HCT116 (cell line): Measurements from ENCODE around the gene STT3B. TPM values are rescaled to one million over a fixed set of nuclear protein-coding genes. Genes with fewer than 3 reads are reported as not detected.

ENCODE experiments used
- ATAC-seq: fragments of 200-7000 bp; cut with Tn5 transposase; 2 replicates; pipeline ENCODE4 v1.9.1; 2020; ENCODE audit warnings: mild to moderate bottlenecking, moderate library complexity
- BruUV-seq: library from RNA; stranded (reverse); fragments of 400-500 nt; replicated peaks from 2 replicates; lab custom pipeline; 2021; lab: Mats Ljungman, UMichigan
- CTCF ChIA-PET: fragments of 300-600 bp; sonication (Branson Sonifier 250); formaldehyde crosslinking; loops from one replicate; lab custom pipeline; 2021; ENCODE audit warnings: antibody characterized with exemption; lab: Charles Lee
- POLR2A ChIA-PET: fragments of 300-600, 350-600 bp; sonication (Branson Sonifier 250); formaldehyde crosslinking; loops from one replicate; lab custom pipeline; 2021; ENCODE audit warnings: antibody characterized with exemption; lab: Charles Lee
- RAD21 ChIA-PET, 2 experiments: fragments of 300-600 bp; sonication (Branson Sonifier 250); formaldehyde crosslinking; loops; one replicate each; lab custom pipeline; 2023; ENCODE audit warnings: low total read pairs in 2 of 2; ENCODE audit not compliant: uncharacterized antibody in 2 of 2, unreplicated experiment in 2 of 2, low non-redundant PET in 1 of 2; lab: Charles Lee
- DNase-seq: peaks from one replicate; pipeline ENCODE4 v3.0.0-alpha.2; 2010; ENCODE audit warnings: low read depth, low spot score
- H2AFZ ChIP-seq: fragments of 200-600 bp; shearing (Covaris generic), sonication (generic); 2 replicates; pipeline ENCODE4 v1.6.1; 2017; ENCODE audit warnings: low read depth, mixed run types, mixed read lengths, antibody characterized with exemption, low read length; ENCODE audit not compliant: poor library complexity, severe bottlenecking
- H3K27ac ChIP-seq: 2 replicates; pipeline ENCODE4 v1.5.1; 2012; ENCODE audit warnings: low read depth, low read length
- H3K27me3 ChIP-seq: fragments of 200-600 bp; sonication (generic); 2 replicates; pipeline ENCODE4 v1.6.1; 2016; ENCODE audit warnings: mixed run types, low read length, mixed read lengths; ENCODE audit not compliant: insufficient read depth
- H3K36me3 ChIP-seq, 2 experiments: fragments of 200-500 bp in 1 of 2; fragments of 200-600 bp in 1 of 2; sonication (Bioruptor generic) in 1 of 2; sonication (generic) in 1 of 2; 2 replicates each; pipeline versions ENCODE4 v1.5.1 to v1.6.1; 2014 to 2016; ENCODE audit warnings: low read length in 2 of 2, inconsistent platforms in 1 of 2, mixed read lengths in 1 of 2, mixed run types in 1 of 2; ENCODE audit not compliant: insufficient read depth in 2 of 2, control insufficient read depth in 1 of 2
- H3K4me1 ChIP-seq, 2 experiments: fragments of 200-600 bp in 1 of 2; sonication (generic) in 1 of 2; 2 replicates each; pipeline versions ENCODE4 v1.5.1 to v1.6.1; 2012 to 2017; ENCODE audit warnings: low read length in 2 of 2, inconsistent platforms in 1 of 2, mild to moderate bottlenecking in 1 of 2, mixed read lengths in 1 of 2, mixed run types in 1 of 2, moderate library complexity in 1 of 2; ENCODE audit not compliant: insufficient read depth in 2 of 2, control insufficient read depth in 1 of 2
- H3K4me2 ChIP-seq: fragments of 200-600 bp; sonication (generic); 2 replicates; pipeline ENCODE4 v1.6.1; 2017; ENCODE audit warnings: mixed run types, low read length, mixed read lengths
- H3K4me3 ChIP-seq, 2 experiments: fragments of 200-600 bp in 1 of 2; sonication (generic) in 1 of 2; replicated peaks in 1 of 2; 2 replicates each; pipeline ENCODE4 v1.5.1; 2011 to 2016; ENCODE audit warnings: low read length in 2 of 2, control low read depth in 1 of 2, low read depth in 1 of 2, mild to moderate bottlenecking in 1 of 2, mixed read lengths in 1 of 2, mixed run types in 1 of 2
- H3K79me2 ChIP-seq: fragments of 200-600 bp; sonication (generic); 2 replicates; pipeline ENCODE4 v1.6.1; 2017; ENCODE audit warnings: mild to moderate bottlenecking, mixed run types, low read length, moderate library complexity, mixed read lengths; ENCODE audit not compliant: insufficient read depth
- H3K9ac ChIP-seq: fragments of 200-600 bp; sonication (generic); 2 replicates; pipeline ENCODE4 v1.6.1; 2016; ENCODE audit warnings: low read length, mixed read lengths
- H3K9me2 ChIP-seq: fragments of 200-600 bp; sonication (generic), shearing (Covaris generic); 2 replicates; pipeline ENCODE4 v1.6.1; 2017; ENCODE audit warnings: mixed run types, mild to moderate bottlenecking, moderate library complexity; ENCODE audit not compliant: insufficient read depth
- H3K9me3 ChIP-seq, 2 experiments: fragments of 200-500 bp in 1 of 2; fragments of 200-600 bp in 1 of 2; sonication (Bioruptor generic) in 1 of 2; sonication (generic) in 1 of 2; 2 replicates each; pipeline ENCODE4 v1.6.1; 2014 to 2017; ENCODE audit warnings: low read length in 2 of 2, mixed read lengths in 2 of 2, inconsistent platforms in 1 of 2, low read depth in 1 of 2, mild to moderate bottlenecking in 1 of 2, mixed run types in 1 of 2, moderate library complexity in 1 of 2; ENCODE audit not compliant: control insufficient read depth in 1 of 2, insufficient read depth in 1 of 2
- H4K20me1 ChIP-seq: fragments of 200-600 bp; sonication (generic), shearing (Covaris generic); 2 replicates; pipeline ENCODE4 v1.6.1; 2017; ENCODE audit warnings: mixed run types, mild to moderate bottlenecking, moderate library complexity; ENCODE audit not compliant: insufficient read depth
- CBX3 ChIP-seq: IDR thresholded peaks from 2 replicates; pipeline ENCODE4 v1.6.1; 2012; ENCODE audit warnings: low read depth
- FOSL1 ChIP-seq: IDR thresholded peaks from 2 replicates; pipeline ENCODE4 v1.6.1; 2012; ENCODE audit warnings: low read depth
- JUND ChIP-seq: IDR thresholded peaks from 2 replicates; pipeline ENCODE4 v1.6.1; 2012
- POLR2AphosphoS5 ChIP-seq: IDR thresholded peaks from 2 replicates; pipeline ENCODE4 v1.6.1; 2011; ENCODE audit warnings: mild to moderate bottlenecking, low read depth, low read length, moderate library complexity
- SIN3A ChIP-seq: IDR thresholded peaks from 2 replicates; pipeline ENCODE4 v1.6.1; 2012; ENCODE audit warnings: low read depth
- SP1 ChIP-seq: IDR thresholded peaks from 2 replicates; pipeline ENCODE4 v1.6.1; 2012; ENCODE audit warnings: low read depth
- SRF ChIP-seq: IDR thresholded peaks from 2 replicates; pipeline ENCODE4 v1.6.1; 2012; ENCODE audit warnings: low read depth
- YY1 ChIP-seq: IDR thresholded peaks from 2 replicates; pipeline ENCODE4 v1.6.1; 2011; ENCODE audit warnings: low read length, low read depth, moderate library complexity, mild to moderate bottlenecking; ENCODE audit not compliant: insufficient replicate concordance; ENCODE audit errors: extremely low read depth
- ZFX ChIP-seq: fragments of 450-650 bp; IDR thresholded peaks from 2 replicates; pipeline ENCODE4 v1.6.1; 2017
- intact Hi-C: fragments of 100-400 bp; cut with micrococcal nuclease; formaldehyde crosslinking; loops from 2 replicates; pipeline ENCODE4 v1.10.0; 2022
- total RNA-seq: library from RNA; stranded (reverse); gene quantifications from one replicate; pipeline ENCODE4 v1.2.1, GENCODE V29; 2021; ENCODE audit not compliant: unreplicated experiment
- TF ChIP-seq, protein P1 (sequence below): IDR thresholded peaks from 2 replicates; pipeline ENCODE4 v1.6.1; 2011; ENCODE audit warnings: mild to moderate bottlenecking, low read length, moderate library complexity; ENCODE audit not compliant: insufficient replicate concordance; ENCODE audit errors: extremely low read depth
- TF ChIP-seq, protein P2 (sequence below): IDR thresholded peaks from 2 replicates; pipeline ENCODE4 v1.6.1; 2012
- TF ChIP-seq, protein P3 (sequence below): IDR thresholded peaks from 2 replicates; pipeline ENCODE4 v1.6.1; 2012

STT3B gene
- total RNA-seq, 1 experiment from 2014 or later, result 131 TPM

DNA sequence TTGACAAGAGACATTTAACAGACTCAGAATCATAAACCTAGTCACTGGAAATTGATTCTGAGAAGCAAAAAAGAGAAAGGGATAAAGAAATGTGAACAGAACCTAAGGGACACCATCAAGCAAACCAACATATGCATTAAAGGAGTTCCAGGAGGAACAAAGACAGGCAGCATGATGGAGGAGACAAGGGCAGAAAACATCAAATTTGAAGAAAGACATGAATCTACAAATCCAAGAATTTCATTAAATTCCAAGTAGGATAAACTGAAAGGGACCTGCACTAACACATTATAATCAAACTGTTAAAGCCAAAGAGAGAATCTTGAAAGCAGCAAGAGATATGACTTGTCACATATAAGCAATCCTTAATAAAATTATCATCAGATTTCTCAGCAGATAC is 122.3 kb downstream of the STT3B start:
- Histone ChIP-seq H3K27me3 (no peaks in the 10 kb centered on the region), H2AFZ (no peak overlapping the region), H4K20me1 (no peaks in the 10 kb centered on the region), H3K36me3 (no peaks in the 10 kb centered on the region), H3K9me3 (peaks cover 0 to 11% of the 10 kb centered on the region in 2 experiments; a peak in 1 of 4 replicates), H3K79me2 (no peaks in the 10 kb centered on the region), H3K4me2 (no peak overlapping the region), H3K9me2 (no peaks in the 10 kb centered on the region), H3K9ac (no peak overlapping the region), H3K4me1 (no peaks in the 10 kb centered on the region), H3K4me3 (no peak overlapping the region), H3K27ac (no peak overlapping the region)
- DNase-seq (no peak), ATAC-seq (no peak)
- TF ChIP-seq YY1 (no peak), JUND (no peak)
- BruUV-seq, result no TSS peak
- POLR2A ChIA-PET, result no interaction called here
- RAD21 ChIA-PET, result no interaction called here
- CTCF ChIA-PET, result no interaction called here
- intact Hi-C loops, result no loop called here

DNA sequence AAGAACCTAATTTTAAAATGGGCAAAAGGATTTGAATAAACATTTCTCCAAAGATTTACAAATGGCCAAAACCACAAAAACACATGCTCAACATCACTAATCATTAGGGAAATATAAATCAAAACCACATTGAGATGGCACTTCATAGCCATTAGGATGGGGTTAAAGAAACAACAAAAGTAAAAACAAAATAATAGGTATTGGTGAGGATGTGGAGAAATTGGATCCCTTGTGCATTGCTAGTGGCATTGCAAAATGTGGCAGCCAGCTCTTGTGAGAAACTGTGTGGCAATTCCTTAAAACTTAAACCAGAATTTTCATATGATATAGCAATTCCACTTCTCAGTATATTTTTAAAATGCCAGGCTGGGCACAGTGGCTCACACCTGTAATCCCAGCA is 126.5 kb downstream of the STT3B start:
- POLR2A ChIA-PET, result no interaction called here
- Histone ChIP-seq H3K27me3 (no peaks in the 10 kb centered on the region), H3K36me3 (no peaks in the 10 kb centered on the region), H3K9me3 (peaks cover 0 to 6% of the 10 kb centered on the region in 2 experiments; a peak in 1 of 4 replicates), H3K79me2 (no peaks in the 10 kb centered on the region), H3K4me1 (no peaks in the 10 kb centered on the region), H3K9me2 (no peaks in the 10 kb centered on the region), H3K9ac (no peak overlapping the region), H2AFZ (no peak overlapping the region), H3K4me2 (no peak overlapping the region), H4K20me1 (no peaks in the 10 kb centered on the region), H3K4me3 (no peak overlapping the region), H3K27ac (no peak overlapping the region)
- ATAC-seq (no peak), DNase-seq (no peak)
- intact Hi-C loops, result no loop called here
- CTCF ChIA-PET, result no interaction called here
- RAD21 ChIA-PET, result no interaction called here
- BruUV-seq, result no TSS peak
- no peak for TF ChIP-seq CBX3
- no peak for TF ChIP-seq POLR2AphosphoS5
- TF ChIP-seq SP1, result no peak
- no peak for TF ChIP-seq SIN3A
- TF ChIP-seq SRF, result no peak
- TF ChIP-seq, protein P1, sequence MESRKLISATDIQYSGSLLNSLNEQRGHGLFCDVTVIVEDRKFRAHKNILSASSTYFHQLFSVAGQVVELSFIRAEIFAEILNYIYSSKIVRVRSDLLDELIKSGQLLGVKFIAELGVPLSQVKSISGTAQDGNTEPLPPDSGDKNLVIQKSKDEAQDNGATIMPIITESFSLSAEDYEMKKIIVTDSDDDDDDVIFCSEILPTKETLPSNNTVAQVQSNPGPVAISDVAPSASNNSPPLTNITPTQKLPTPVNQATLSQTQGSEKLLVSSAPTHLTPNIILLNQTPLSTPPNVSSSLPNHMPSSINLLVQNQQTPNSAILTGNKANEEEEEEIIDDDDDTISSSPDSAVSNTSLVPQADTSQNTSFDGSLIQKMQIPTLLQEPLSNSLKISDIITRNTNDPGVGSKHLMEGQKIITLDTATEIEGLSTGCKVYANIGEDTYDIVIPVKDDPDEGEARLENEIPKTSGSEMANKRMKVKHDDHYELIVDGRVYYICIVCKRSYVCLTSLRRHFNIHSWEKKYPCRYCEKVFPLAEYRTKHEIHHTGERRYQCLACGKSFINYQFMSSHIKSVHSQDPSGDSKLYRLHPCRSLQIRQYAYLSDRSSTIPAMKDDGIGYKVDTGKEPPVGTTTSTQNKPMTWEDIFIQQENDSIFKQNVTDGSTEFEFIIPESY, result no peak
- TF ChIP-seq, protein P2, sequence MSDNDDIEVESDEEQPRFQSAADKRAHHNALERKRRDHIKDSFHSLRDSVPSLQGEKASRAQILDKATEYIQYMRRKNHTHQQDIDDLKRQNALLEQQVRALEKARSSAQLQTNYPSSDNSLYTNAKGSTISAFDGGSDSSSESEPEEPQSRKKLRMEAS, result no peak
- TF ChIP-seq ZFX, result no peak
- TF ChIP-seq, protein P3, sequence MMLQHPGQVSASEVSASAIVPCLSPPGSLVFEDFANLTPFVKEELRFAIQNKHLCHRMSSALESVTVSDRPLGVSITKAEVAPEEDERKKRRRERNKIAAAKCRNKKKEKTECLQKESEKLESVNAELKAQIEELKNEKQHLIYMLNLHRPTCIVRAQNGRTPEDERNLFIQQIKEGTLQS, result no peak
- TF ChIP-seq FOSL1, result no peak
